SKM-1 treated with dmso at 0.1 percent for 144 hours (cell line): Measurements from ENCODE around the gene MMD.
"Not testable (repeated sequence)": the region's sequence is repeated elsewhere in the genome, so short reads cannot be mapped to it uniquely, and the experiment has no call there.

Experiments used
- DNase-seq: peaks from one replicate; lab custom pipeline; 2025; ENCODE audit not compliant: unreplicated experiment; lab: John Stamatoyannopoulos, UW

MMD gene

GRCh38 chr17:55395803-55396505, 25.7 kb downstream of the MMD start:
- no peak for DNase-seq

GRCh38 chr17:55394357-55395021, 27.1 kb downstream of the MMD start:
- DNase-seq, result peak; percentile 18

GRCh38 chr17:55391764-55392467, 29.7 kb downstream of the MMD start:
- DNase-seq, result no peak

- DNase-seq, result no peak
Observed at GRCh38 chr17:55391244-55391757, 30.3 kb downstream of the MMD start.

GRCh38 chr17:55390364-55390977, 31.2 kb downstream of the MMD start:
- DNase-seq, result no peak

GRCh38 chr17:55389715-55390114, 31.9 kb downstream of the MMD start:
- not testable (repeated sequence) for DNase-seq

GRCh38 chr17:55388842-55389241, 32.8 kb downstream of the MMD start:
- no peak for DNase-seq

GRCh38 chr17:55386796-55387332, 34.8 kb downstream of the MMD start:
- no peak for DNase-seq

GRCh38 chr17:55384643-55385232, 36.9 kb downstream of the MMD start:
- no peak for DNase-seq

- no peak for DNase-seq
Observed at GRCh38 chr17:55383771-55384642, 37.6 kb downstream of the MMD start.

GRCh38 chr17:55381017-55381770, 40.4 kb downstream of the MMD start:
- DNase-seq, result no peak

- DNase-seq, result no peak
Observed at GRCh38 chr17:55377671-55378275, 43.9 kb downstream of the MMD start.

- DNase-seq, result no peak
Observed at GRCh38 chr17:55368706-55369105, 52.9 kb downstream of the MMD start.

GRCh38 chr17:55366020-55366481, 55.6 kb downstream of the MMD start:
- DNase-seq, result no peak

- DNase-seq, result no peak
Observed at GRCh38 chr17:55363033-55363432, 58.6 kb downstream of the MMD start.

- no peak for DNase-seq
Observed at GRCh38 chr17:55360971-55361370, 60.7 kb downstream of the MMD start.

GRCh38 chr17:55356434-55357328, 65.0 kb downstream of the MMD start:
- DNase-seq, result peak; percentile 66

GRCh38 chr17:55354941-55355340, 66.7 kb downstream of the MMD start:
- no peak for DNase-seq
